HEK293 (cell line): ENCODE measurements around the gene ERF.

Experiments used
- CTCF ChIA-PET: fragments of 350-600 bp; formaldehyde crosslinking; extraction: SDS; loops from one replicate; lab custom pipeline; 2021; ENCODE audit warnings: antibody characterized with exemption; lab: Yijun Ruan, JAX
- POLR2A ChIA-PET: fragments of 300-600 bp; formaldehyde crosslinking; extraction: SDS; loops from one replicate; lab custom pipeline; 2020; ENCODE audit warnings: antibody characterized with exemption, inconsistent platforms; lab: Yijun Ruan, JAX
- H3K27ac ChIP-seq: fragments of 200-500 bp; sonication (Bioruptor generic); 2 replicates; pipeline ENCODE4 v1.5.1; 2014; ENCODE audit warnings: low read depth, low read length, control low read depth, inconsistent platforms; ENCODE audit errors: extremely low read depth
- H3K36me3 ChIP-seq, 2 experiments: fragments of 200-500 bp in 1 of 2; sonication (Bioruptor generic) in 1 of 2; 1 replicate in 1 of 2; 2 replicates in 1 of 2; pipeline ENCODE4 v1.5.1; 2014 to 2017; ENCODE audit warnings: inconsistent platforms in 2 of 2, low read length in 2 of 2; ENCODE audit not compliant: control insufficient read depth in 2 of 2, insufficient read depth in 1 of 2
- H3K4me1 ChIP-seq: fragments of 200-500 bp; sonication (Bioruptor generic); 2 replicates; pipeline ENCODE4 v1.5.1; 2014; ENCODE audit warnings: mild to moderate bottlenecking, low read length, inconsistent platforms; ENCODE audit not compliant: control insufficient read depth, insufficient read depth
- H3K4me3 ChIP-seq: 2 replicates; pipeline ENCODE4 v1.5.1; 2011; ENCODE audit warnings: low read depth, mild to moderate bottlenecking, control low read depth, low read length, moderate library complexity
- H3K9me3 ChIP-seq: fragments of 200-500 bp; sonication (Bioruptor generic); 2 replicates; pipeline ENCODE4 v1.5.1; 2014; ENCODE audit warnings: low read depth, low read length, inconsistent platforms; ENCODE audit not compliant: control insufficient read depth, insufficient read depth
- BCL11A ChIP-seq: fragments of 450-650 bp; formaldehyde crosslinking; IDR thresholded peaks from 2 replicates; pipeline ENCODE4 v1.5.1; 2016; ENCODE audit warnings: low read depth, missing biosample characterization, missing genetic modification characterization
- GFI1B ChIP-seq: fragments of 450-650 bp; formaldehyde crosslinking; IDR thresholded peaks from 2 replicates; pipeline ENCODE4 v1.5.1; 2016; ENCODE audit warnings: missing biosample characterization, missing genetic modification characterization
- GLIS1 ChIP-seq: fragments of 450-650 bp; formaldehyde crosslinking; IDR thresholded peaks from 2 replicates; pipeline ENCODE4 v1.5.1; 2016; ENCODE audit warnings: missing biosample characterization, missing genetic modification characterization
- HOXC10 ChIP-seq: sonication (generic); formaldehyde crosslinking; IDR thresholded peaks from 2 replicates; pipeline ENCODE4 v1.8.1; 2023; ENCODE audit warnings: mild to moderate bottlenecking, missing genetic modification reagents
- KLF1 ChIP-seq: fragments of 450-650 bp; formaldehyde crosslinking; IDR thresholded peaks from 2 replicates; pipeline ENCODE4 v1.5.1; 2016; ENCODE audit warnings: missing biosample characterization, missing genetic modification characterization
- SP7 ChIP-seq: fragments of 450-650 bp; formaldehyde crosslinking; IDR thresholded peaks from 2 replicates; pipeline ENCODE4 v1.5.1; 2016; ENCODE audit warnings: missing biosample characterization, missing genetic modification characterization
- YY1 ChIP-seq: fragments of 450-650 bp; formaldehyde crosslinking; IDR thresholded peaks from 2 replicates; pipeline ENCODE4 v1.5.1; 2018; ENCODE audit warnings: missing biosample characterization, missing genetic modification characterization
- ZNF433 ChIP-seq: fragments of 450-650 bp; formaldehyde crosslinking; IDR thresholded peaks from 2 replicates; pipeline ENCODE4 v1.5.1; 2016; ENCODE audit warnings: missing biosample characterization, missing genetic modification characterization, low read depth
- ZNF529 ChIP-seq: fragments of 450-650 bp; formaldehyde crosslinking; IDR thresholded peaks from 2 replicates; pipeline ENCODE4 v1.5.1; 2017; ENCODE audit warnings: missing genetic modification characterization, missing biosample characterization; ENCODE audit not compliant: insufficient replicate concordance
- ZNF600 ChIP-seq: fragments of 450-650 bp; formaldehyde crosslinking; IDR thresholded peaks from 2 replicates; pipeline ENCODE4 v1.5.1; 2016; ENCODE audit warnings: missing biosample characterization, missing genetic modification characterization
- ZNF624 ChIP-seq: fragments of 450-650 bp; formaldehyde crosslinking; IDR thresholded peaks from 2 replicates; pipeline ENCODE4 v1.5.1; 2017; ENCODE audit warnings: missing biosample characterization, missing genetic modification characterization
- ZNF654 ChIP-seq: fragments of 450-650 bp; formaldehyde crosslinking; IDR thresholded peaks from 2 replicates; pipeline ENCODE4 v1.5.1; 2016; ENCODE audit warnings: low read depth, missing biosample characterization, missing genetic modification characterization
- ZNF76 ChIP-seq: fragments of 450-650 bp; formaldehyde crosslinking; IDR thresholded peaks from 2 replicates; pipeline ENCODE4; 2016; ENCODE audit warnings: low read depth, missing biosample characterization, missing genetic modification characterization, borderline replicate concordance
- ZNF776 ChIP-seq: fragments of 450-650 bp; formaldehyde crosslinking; IDR thresholded peaks from 2 replicates; pipeline ENCODE4 v1.5.0; 2017; ENCODE audit warnings: missing biosample characterization, missing genetic modification characterization, borderline replicate concordance
- ZSCAN16 ChIP-seq: fragments of 450-650 bp; formaldehyde crosslinking; IDR thresholded peaks from 2 replicates; pipeline ENCODE4 v1.5.1; 2016; ENCODE audit warnings: missing biosample characterization, missing genetic modification characterization
- TF ChIP-seq, protein P1 (sequence below): fragments of 450-650 bp; formaldehyde crosslinking; IDR thresholded peaks from 2 replicates; pipeline ENCODE4 v1.5.1; 2016; ENCODE audit warnings: missing biosample characterization, missing genetic modification characterization
- TF ChIP-seq, protein P2 (sequence below): IDR thresholded peaks from 2 replicates; pipeline ENCODE4 v1.6.1; 2011; ENCODE audit warnings: mild to moderate bottlenecking, low read depth, low read length, borderline replicate concordance

The ERF gene

DNA sequence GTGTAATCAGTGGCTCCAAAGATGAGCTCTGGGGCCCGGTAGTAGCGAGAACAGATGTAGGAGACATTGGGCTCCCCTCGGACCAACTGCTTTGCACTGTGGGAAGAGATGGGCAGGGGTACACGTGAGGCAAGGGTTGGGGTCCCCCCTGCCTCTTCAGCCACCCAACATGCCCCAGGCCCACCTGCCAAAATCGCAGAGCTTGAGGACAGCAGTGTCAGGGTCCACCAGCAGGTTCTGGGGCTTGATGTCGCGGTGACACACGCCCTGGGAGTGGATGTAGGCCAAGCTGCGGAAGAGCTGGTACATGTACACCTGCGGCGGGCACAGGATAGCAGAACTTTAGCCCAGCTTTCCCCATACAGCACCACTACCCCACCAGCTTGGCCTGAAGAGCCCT lies 20.6 kb downstream of the ERF start:
- Histone ChIP-seq H3K4me3 (no peak overlapping the region), H3K36me3 (peaks cover 84 to 94% of the 10 kb centered on the region in 2 experiments), H3K4me1 (no peaks in the 10 kb centered on the region), H3K27ac (no peak overlapping the region), H3K9me3 (no peaks in the 10 kb centered on the region)
- CTCF ChIA-PET: interaction anchor here (0.8 to 2.5 kb wide), 6 partner anchors 7 to 440 kb away, joined by 3 to 9 read pairs (median 4); partner anchors contain the start of gene POU2F2
- POLR2A ChIA-PET: interaction anchor here (1.0 to 4.0 kb wide), 7 partner anchors 8 to 68 kb away, joined by 3 to 36 read pairs (median 4); partner anchors contain the start of genes GSK3A, PAFAH1B3, PRR19 and ZNF526
- TF ChIP-seq BCL11A (tag by site-specific recombination): no peak
- TF ChIP-seq ZSCAN16: no peak
- no peak for TF ChIP-seq ZNF529 (tag by site-specific recombination)
- TF ChIP-seq, protein P1, sequence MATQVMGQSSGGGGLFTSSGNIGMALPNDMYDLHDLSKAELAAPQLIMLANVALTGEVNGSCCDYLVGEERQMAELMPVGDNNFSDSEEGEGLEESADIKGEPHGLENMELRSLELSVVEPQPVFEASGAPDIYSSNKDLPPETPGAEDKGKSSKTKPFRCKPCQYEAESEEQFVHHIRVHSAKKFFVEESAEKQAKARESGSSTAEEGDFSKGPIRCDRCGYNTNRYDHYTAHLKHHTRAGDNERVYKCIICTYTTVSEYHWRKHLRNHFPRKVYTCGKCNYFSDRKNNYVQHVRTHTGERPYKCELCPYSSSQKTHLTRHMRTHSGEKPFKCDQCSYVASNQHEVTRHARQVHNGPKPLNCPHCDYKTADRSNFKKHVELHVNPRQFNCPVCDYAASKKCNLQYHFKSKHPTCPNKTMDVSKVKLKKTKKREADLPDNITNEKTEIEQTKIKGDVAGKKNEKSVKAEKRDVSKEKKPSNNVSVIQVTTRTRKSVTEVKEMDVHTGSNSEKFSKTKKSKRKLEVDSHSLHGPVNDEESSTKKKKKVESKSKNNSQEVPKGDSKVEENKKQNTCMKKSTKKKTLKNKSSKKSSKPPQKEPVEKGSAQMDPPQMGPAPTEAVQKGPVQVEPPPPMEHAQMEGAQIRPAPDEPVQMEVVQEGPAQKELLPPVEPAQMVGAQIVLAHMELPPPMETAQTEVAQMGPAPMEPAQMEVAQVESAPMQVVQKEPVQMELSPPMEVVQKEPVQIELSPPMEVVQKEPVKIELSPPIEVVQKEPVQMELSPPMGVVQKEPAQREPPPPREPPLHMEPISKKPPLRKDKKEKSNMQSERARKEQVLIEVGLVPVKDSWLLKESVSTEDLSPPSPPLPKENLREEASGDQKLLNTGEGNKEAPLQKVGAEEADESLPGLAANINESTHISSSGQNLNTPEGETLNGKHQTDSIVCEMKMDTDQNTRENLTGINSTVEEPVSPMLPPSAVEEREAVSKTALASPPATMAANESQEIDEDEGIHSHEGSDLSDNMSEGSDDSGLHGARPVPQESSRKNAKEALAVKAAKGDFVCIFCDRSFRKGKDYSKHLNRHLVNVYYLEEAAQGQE: no peak
- TF ChIP-seq ZNF776 (tag by site-specific recombination): no peak
- TF ChIP-seq ZNF76 (tag by site-specific recombination): no peak
- TF ChIP-seq ZNF624 (tag by site-specific recombination): no peak
- TF ChIP-seq HOXC10 (CRISPR knock-in tag): no peak
- TF ChIP-seq YY1 (tag by site-specific recombination): no peak
- TF ChIP-seq GLIS1: no peak
- no peak for TF ChIP-seq SP7
- no peak for TF ChIP-seq ZNF654 (tag by site-specific recombination)
- TF ChIP-seq, protein P2, sequence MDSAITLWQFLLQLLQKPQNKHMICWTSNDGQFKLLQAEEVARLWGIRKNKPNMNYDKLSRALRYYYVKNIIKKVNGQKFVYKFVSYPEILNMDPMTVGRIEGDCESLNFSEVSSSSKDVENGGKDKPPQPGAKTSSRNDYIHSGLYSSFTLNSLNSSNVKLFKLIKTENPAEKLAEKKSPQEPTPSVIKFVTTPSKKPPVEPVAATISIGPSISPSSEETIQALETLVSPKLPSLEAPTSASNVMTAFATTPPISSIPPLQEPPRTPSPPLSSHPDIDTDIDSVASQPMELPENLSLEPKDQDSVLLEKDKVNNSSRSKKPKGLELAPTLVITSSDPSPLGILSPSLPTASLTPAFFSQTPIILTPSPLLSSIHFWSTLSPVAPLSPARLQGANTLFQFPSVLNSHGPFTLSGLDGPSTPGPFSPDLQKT: no peak

DNA sequence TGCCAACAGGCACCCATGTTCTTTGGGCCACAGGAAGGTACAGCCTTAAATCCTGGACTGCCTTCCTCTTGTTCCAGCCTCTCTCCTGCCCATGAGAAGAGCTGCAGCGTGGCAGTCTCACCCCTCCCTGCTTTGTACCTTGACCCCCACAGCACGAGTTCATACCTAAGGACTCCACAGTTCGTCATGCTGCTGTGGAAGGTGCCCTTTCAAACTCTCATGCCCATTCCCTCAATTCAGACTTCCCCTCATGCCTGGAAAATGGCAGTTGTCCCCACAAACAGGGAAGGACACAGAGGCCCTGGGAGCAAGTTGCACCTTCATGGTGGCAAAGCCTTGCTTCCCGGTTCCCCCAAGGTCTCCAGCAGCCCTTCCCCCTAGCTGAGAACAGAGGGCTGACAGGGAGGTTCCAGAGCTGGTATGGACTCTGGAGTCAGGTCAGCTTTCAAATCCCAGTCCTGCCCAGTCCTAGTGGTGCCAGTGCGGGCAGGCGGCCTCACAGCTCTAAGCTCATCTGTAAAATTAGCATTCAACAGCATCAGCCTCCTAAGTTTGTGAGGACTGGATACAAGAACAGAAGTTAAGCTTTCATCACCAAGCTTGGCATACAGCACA lies 21.1 kb downstream of the ERF start:
- no peaks in the 10 kb centered on the region for H3K4me1 ChIP-seq
- peaks cover 84 to 89% of the 10 kb centered on the region in 2 experiments for H3K36me3 ChIP-seq
- no peaks in the 10 kb centered on the region for H3K9me3 ChIP-seq
- peak overlapping the region; percentile 53 for H3K27ac ChIP-seq
- TF ChIP-seq ZNF600: peak; percentile 98
- no peak for TF ChIP-seq GFI1B (tag by site-specific recombination)
- no peak overlapping the region for H3K4me3 ChIP-seq
- ChIA-PET CTCF (interaction anchor here (0.7 to 2.5 kb wide), 7 partner anchors 9 to 439 kb away, joined by 3 to 9 read pairs (median 4); partner anchors contain the start of gene POU2F2), POLR2A (interaction anchor here (0.9 to 4.0 kb wide), 8 partner anchors 8 to 58 kb away, joined by 3 to 36 read pairs (median 4); partner anchors contain the start of gene GSK3A)

DNA sequence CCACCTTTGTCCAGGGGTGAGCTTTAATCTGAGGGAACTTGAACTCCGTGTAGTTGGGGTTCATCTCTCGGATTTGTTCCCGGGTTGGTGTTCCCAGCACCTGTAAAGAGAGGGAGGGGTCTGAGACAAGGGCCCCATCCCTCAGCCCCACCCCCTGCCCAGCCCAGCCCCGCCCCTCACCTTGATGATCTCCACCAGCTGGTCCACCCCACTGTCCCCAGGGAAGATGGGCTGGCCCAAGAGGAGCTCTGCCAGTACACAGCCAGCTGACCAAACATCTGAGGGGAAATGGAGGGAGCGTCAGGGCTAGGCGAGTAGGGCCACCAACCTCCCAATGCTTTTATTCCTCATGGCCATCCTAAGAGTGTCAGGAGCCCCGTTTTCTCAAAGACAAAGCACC lies 21.8 kb downstream of the ERF start:
- POLR2A ChIA-PET: interaction anchor here (0.9 to 4.0 kb wide), 7 partner anchors 10 to 57 kb away, joined by 3 to 36 read pairs (median 4); partner anchors contain the start of gene GSK3A
- CTCF ChIA-PET: interaction anchor here (0.6 to 2.5 kb wide), 5 partner anchors 10 to 100 kb away, joined by 3 to 9 read pairs (median 3); partner anchors contain the start of gene POU2F2
- peak overlapping the region; percentile 53 for H3K27ac ChIP-seq

More for the DNA sequence above, 21.8 kb downstream of the ERF start:
- H3K36me3 ChIP-seq: peaks cover 89% of the 10 kb centered on the region in 2 experiments
- no peaks in the 10 kb centered on the region for H3K4me1 ChIP-seq
- no peaks in the 10 kb centered on the region for H3K9me3 ChIP-seq
- no peak overlapping the region for H3K4me3 ChIP-seq
- peak; percentile 47 for TF ChIP-seq KLF1 (tag by site-specific recombination)
- no peak for TF ChIP-seq ZNF433 (tag by site-specific recombination)
